K562 (cell line): ENCODE data around the gene ADAMTS2.

Experiments used
- BRCA1 ChIP-seq, 2 experiments: fragments of 450-650 bp in 1 of 2; sonication (generic) in 1 of 2; formaldehyde crosslinking in 1 of 2; IDR thresholded peaks; 2 replicates each; pipeline versions ENCODE4 v1.5.0 to v1.6.1; 2017 to 2020; ENCODE audit warnings: mild to moderate bottlenecking in 1 of 2, missing genetic modification reagents in 1 of 2
- CBX3 ChIP-seq, 2 experiments: IDR thresholded peaks; 1 replicate in 1 of 2; 2 replicates in 1 of 2; pipeline ENCODE4 v1.6.1; 2012; ENCODE audit warnings: inconsistent platforms in 2 of 2, low read length in 2 of 2, borderline replicate concordance in 1 of 2, control low read depth in 1 of 2
- NR2C2 ChIP-seq, 2 experiments: fragments of 200-800 bp in 1 of 2; sonication (Bioruptor generic) in 1 of 2; sonication (generic) in 1 of 2; formaldehyde crosslinking in 1 of 2; IDR thresholded peaks; 2 replicates each; pipeline versions ENCODE4 v1.6.1 to v1.8.0; 2016 to 2022; ENCODE audit warnings: mild to moderate bottlenecking in 1 of 2, missing compliant biosample characterization in 1 of 2, missing genetic modification characterization in 1 of 2, missing genetic modification reagents in 1 of 2
- SMAD1 ChIP-seq: fragments of 150-350 bp; IDR thresholded peaks from 2 replicates; pipeline ENCODE4 v1.6.1; 2014; ENCODE audit warnings: low read length, low read depth; ENCODE audit not compliant: partially characterized antibody
- YY1 ChIP-seq, 3 experiments: IDR thresholded peaks; 2 replicates each; pipeline ENCODE4 v1.6.1; 2011; ENCODE audit warnings: low read length in 2 of 3, mild to moderate bottlenecking in 2 of 3, moderate library complexity in 2 of 3, borderline replicate concordance in 1 of 3, control low read depth in 1 of 3, low read depth in 1 of 3; ENCODE audit not compliant: insufficient read depth in 3 of 3, insufficient replicate concordance in 2 of 3, control insufficient read depth in 1 of 3, insufficient read length in 1 of 3; ENCODE audit errors: extremely low read depth in 1 of 3
- ZFP36 ChIP-seq: fragments of 150-350 bp; IDR thresholded peaks from 2 replicates; pipeline ENCODE4 v1.6.1; 2018; ENCODE audit warnings: low read length, low read depth; ENCODE audit not compliant: partially characterized antibody
- ZNF584 ChIP-seq: fragments of 200-800 bp; sonication (Bioruptor generic); IDR thresholded peaks from 2 replicates; pipeline ENCODE4 v1.6.1; 2016; ENCODE audit warnings: low read depth, mild to moderate bottlenecking, missing genetic modification characterization, missing compliant biosample characterization
- TF ChIP-seq, protein P1 (sequence below), 3 experiments: IDR thresholded peaks in 2 of 3; conservative IDR thresholded peaks in 1 of 3; 2 replicates each; pipeline ENCODE4 v1.5.1; 2011 to 2012; ENCODE audit warnings: low read length in 3 of 3, mild to moderate bottlenecking in 3 of 3, control low read depth in 2 of 3, improper control_type of control experiment in 1 of 3, inconsistent platforms in 1 of 3, low read depth in 1 of 3, mixed read lengths in 1 of 3, moderate library complexity in 1 of 3; ENCODE audit not compliant: insufficient read depth in 2 of 3
- TF ChIP-seq, protein P2 (sequence below), 2 experiments: fragments of 450-650 bp; formaldehyde crosslinking in 1 of 2; IDR thresholded peaks; 2 replicates each; pipeline versions ENCODE4 v1.4.0 to v1.6.1; 2014 to 2020; ENCODE audit warnings: mild to moderate bottlenecking in 2 of 2, borderline replicate concordance in 1 of 2, low read depth in 1 of 2
- TF ChIP-seq, protein P3 (sequence below): sonication (generic); formaldehyde crosslinking; IDR thresholded peaks from 2 replicates; pipeline ENCODE4 v1.9.0; 2022; ENCODE audit warnings: mild to moderate bottlenecking, missing genetic modification reagents

DNA sequence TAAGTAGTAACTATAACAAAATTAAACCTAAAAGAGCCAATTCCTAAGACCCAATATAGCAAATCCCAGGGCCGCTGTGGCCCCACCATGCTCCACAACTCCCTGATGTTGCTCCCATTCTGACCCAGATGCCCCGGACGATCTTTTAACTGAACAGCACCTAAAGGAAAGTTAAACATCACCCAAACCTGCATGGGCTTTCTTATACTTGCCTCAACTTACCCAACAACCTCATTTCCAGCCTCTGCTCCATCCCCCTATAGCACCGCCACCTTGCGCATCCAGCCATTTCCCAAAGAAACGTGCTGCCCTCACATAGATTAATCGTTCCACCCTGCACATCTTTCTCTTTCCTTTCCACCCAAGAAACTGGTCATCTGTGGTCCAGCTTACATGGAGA, 230.5 kb downstream of the ADAMTS2 start:
- no peak for TF ChIP-seq BRCA1 (IDR thresholded peaks at IDR 0.05)
- TF ChIP-seq BRCA1 (CRISPR knock-in tag; IDR thresholded peaks at IDR 0.05), result no peak
- TF ChIP-seq, protein P1, sequence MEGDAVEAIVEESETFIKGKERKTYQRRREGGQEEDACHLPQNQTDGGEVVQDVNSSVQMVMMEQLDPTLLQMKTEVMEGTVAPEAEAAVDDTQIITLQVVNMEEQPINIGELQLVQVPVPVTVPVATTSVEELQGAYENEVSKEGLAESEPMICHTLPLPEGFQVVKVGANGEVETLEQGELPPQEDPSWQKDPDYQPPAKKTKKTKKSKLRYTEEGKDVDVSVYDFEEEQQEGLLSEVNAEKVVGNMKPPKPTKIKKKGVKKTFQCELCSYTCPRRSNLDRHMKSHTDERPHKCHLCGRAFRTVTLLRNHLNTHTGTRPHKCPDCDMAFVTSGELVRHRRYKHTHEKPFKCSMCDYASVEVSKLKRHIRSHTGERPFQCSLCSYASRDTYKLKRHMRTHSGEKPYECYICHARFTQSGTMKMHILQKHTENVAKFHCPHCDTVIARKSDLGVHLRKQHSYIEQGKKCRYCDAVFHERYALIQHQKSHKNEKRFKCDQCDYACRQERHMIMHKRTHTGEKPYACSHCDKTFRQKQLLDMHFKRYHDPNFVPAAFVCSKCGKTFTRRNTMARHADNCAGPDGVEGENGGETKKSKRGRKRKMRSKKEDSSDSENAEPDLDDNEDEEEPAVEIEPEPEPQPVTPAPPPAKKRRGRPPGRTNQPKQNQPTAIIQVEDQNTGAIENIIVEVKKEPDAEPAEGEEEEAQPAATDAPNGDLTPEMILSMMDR (IDR thresholded peaks at IDR 0.05 in 2 of 3, conservative IDR thresholded peaks at IDR 0.05 in 1 of 3; ENCODE audit: insufficient read depth in 2 of 3, low read depth in 1 of 3, low read length in 3 of 3), result no peak
- TF ChIP-seq, protein P2, sequence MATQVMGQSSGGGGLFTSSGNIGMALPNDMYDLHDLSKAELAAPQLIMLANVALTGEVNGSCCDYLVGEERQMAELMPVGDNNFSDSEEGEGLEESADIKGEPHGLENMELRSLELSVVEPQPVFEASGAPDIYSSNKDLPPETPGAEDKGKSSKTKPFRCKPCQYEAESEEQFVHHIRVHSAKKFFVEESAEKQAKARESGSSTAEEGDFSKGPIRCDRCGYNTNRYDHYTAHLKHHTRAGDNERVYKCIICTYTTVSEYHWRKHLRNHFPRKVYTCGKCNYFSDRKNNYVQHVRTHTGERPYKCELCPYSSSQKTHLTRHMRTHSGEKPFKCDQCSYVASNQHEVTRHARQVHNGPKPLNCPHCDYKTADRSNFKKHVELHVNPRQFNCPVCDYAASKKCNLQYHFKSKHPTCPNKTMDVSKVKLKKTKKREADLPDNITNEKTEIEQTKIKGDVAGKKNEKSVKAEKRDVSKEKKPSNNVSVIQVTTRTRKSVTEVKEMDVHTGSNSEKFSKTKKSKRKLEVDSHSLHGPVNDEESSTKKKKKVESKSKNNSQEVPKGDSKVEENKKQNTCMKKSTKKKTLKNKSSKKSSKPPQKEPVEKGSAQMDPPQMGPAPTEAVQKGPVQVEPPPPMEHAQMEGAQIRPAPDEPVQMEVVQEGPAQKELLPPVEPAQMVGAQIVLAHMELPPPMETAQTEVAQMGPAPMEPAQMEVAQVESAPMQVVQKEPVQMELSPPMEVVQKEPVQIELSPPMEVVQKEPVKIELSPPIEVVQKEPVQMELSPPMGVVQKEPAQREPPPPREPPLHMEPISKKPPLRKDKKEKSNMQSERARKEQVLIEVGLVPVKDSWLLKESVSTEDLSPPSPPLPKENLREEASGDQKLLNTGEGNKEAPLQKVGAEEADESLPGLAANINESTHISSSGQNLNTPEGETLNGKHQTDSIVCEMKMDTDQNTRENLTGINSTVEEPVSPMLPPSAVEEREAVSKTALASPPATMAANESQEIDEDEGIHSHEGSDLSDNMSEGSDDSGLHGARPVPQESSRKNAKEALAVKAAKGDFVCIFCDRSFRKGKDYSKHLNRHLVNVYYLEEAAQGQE (IDR thresholded peaks at IDR 0.05; ENCODE audit: borderline replicate concordance), result no peak
- TF ChIP-seq, protein P2 (CRISPR knock-in tag; IDR thresholded peaks at IDR 0.05; ENCODE audit: low read depth), result no peak
- TF ChIP-seq, protein P3, sequence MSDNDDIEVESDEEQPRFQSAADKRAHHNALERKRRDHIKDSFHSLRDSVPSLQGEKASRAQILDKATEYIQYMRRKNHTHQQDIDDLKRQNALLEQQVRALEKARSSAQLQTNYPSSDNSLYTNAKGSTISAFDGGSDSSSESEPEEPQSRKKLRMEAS (CRISPR knock-in tag), result no peak
- TF ChIP-seq ZNF584, result no peak
- TF ChIP-seq CBX3 (IDR thresholded peaks at IDR 0.05; ENCODE audit: borderline replicate concordance in 1 of 2, low read length in 2 of 2), result no peak
- no peak for TF ChIP-seq YY1 (IDR thresholded peaks at IDR 0.05; ENCODE audit: borderline replicate concordance in 1 of 3, control insufficient read depth in 1 of 3, extremely low read depth in 1 of 3, insufficient read depth in 3 of 3, insufficient read length in 1 of 3, insufficient replicate concordance in 2 of 3, low read depth in 1 of 3, low read length in 2 of 3)
- TF ChIP-seq ZFP36, result no peak
- no peak for TF ChIP-seq NR2C2 (CRISPR knock-in tag; IDR thresholded peaks at IDR 0.05)
- TF ChIP-seq NR2C2 (tag; IDR thresholded peaks at IDR 0.05), result no peak
- no peak for TF ChIP-seq SMAD1
